ENCODE measurements around the gene UBE2E2.

Gene UBE2E2

GRCh38 chr3:23241256-23241655 is 38.1 kb downstream of the UBE2E2 start:
- no peak for DNase-seq

- DNase-seq, result no peak
Measured at GRCh38 chr3:23242106-23242505, 39.0 kb downstream of the UBE2E2 start.

GRCh38 chr3:23244324-23245041 is 41.4 kb downstream of the UBE2E2 start:
- no peak for DNase-seq

GRCh38 chr3:23246651-23247050 is 43.5 kb downstream of the UBE2E2 start:
- DNase-seq, result no peak

GRCh38 chr3:23248594-23249131 is 45.5 kb downstream of the UBE2E2 start:
- no peak for DNase-seq

GRCh38 chr3:23249961-23250360 is 46.8 kb downstream of the UBE2E2 start:
- no peak for DNase-seq

- DNase-seq, result peak; percentile 67
Measured at GRCh38 chr3:23252122-23252521, 49.0 kb downstream of the UBE2E2 start.

GRCh38 chr3:23253214-23253613 is 50.1 kb downstream of the UBE2E2 start:
- DNase-seq, result no peak

- DNase-seq, result no peak
Measured at GRCh38 chr3:23254282-23254681, 51.2 kb downstream of the UBE2E2 start.

- DNase-seq, result no peak
Measured at GRCh38 chr3:23254835-23255234, 51.7 kb downstream of the UBE2E2 start.

- peak; percentile 20 for DNase-seq
Measured at GRCh38 chr3:23256741-23257435, 53.8 kb downstream of the UBE2E2 start.

- DNase-seq, result peak; percentile 75
Measured at GRCh38 chr3:23258110-23258509, 55.0 kb downstream of the UBE2E2 start.

GRCh38 chr3:23259515-23259914 is 56.4 kb downstream of the UBE2E2 start:
- no peak for DNase-seq

GRCh38 chr3:23262766-23263165 is 59.6 kb downstream of the UBE2E2 start:
- DNase-seq, result peak; percentile 27

GRCh38 chr3:23263796-23264195 is 60.7 kb downstream of the UBE2E2 start:
- peak; percentile 82 for DNase-seq

- peak; percentile 92 for DNase-seq
Measured at GRCh38 chr3:23264413-23264812, 61.3 kb downstream of the UBE2E2 start.

GRCh38 chr3:23270423-23270822 is 67.3 kb downstream of the UBE2E2 start:
- no peak for DNase-seq

GRCh38 chr3:23271876-23272741 is 69.0 kb downstream of the UBE2E2 start:
- no peak for DNase-seq

GRCh38 chr3:23272820-23273219 is 69.7 kb downstream of the UBE2E2 start:
- no peak for DNase-seq

- DNase-seq, result no peak
Measured at GRCh38 chr3:23275061-23275460, 71.9 kb downstream of the UBE2E2 start.

- no peak for DNase-seq
Measured at GRCh38 chr3:23275814-23276213, 72.7 kb downstream of the UBE2E2 start.

- no peak for DNase-seq
Measured at GRCh38 chr3:23276913-23277658, 74.0 kb downstream of the UBE2E2 start.
